HG03139 (cell line): ENCODE measurements around the gene BUB3.
A peak's percentile ranks its signal among the peaks of the same experiment; 100 is the strongest.

Experiments used
- ATAC-seq: cut with Tn5 transposase; IDR thresholded peaks from one replicate; pipeline ENCODE4 v1.9.1; 2021; ENCODE audit not compliant: unreplicated experiment

The BUB3 gene, protein sequence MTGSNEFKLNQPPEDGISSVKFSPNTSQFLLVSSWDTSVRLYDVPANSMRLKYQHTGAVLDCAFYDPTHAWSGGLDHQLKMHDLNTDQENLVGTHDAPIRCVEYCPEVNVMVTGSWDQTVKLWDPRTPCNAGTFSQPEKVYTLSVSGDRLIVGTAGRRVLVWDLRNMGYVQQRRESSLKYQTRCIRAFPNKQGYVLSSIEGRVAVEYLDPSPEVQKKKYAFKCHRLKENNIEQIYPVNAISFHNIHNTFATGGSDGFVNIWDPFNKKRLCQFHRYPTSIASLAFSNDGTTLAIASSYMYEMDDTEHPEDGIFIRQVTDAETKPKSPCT

DNA sequence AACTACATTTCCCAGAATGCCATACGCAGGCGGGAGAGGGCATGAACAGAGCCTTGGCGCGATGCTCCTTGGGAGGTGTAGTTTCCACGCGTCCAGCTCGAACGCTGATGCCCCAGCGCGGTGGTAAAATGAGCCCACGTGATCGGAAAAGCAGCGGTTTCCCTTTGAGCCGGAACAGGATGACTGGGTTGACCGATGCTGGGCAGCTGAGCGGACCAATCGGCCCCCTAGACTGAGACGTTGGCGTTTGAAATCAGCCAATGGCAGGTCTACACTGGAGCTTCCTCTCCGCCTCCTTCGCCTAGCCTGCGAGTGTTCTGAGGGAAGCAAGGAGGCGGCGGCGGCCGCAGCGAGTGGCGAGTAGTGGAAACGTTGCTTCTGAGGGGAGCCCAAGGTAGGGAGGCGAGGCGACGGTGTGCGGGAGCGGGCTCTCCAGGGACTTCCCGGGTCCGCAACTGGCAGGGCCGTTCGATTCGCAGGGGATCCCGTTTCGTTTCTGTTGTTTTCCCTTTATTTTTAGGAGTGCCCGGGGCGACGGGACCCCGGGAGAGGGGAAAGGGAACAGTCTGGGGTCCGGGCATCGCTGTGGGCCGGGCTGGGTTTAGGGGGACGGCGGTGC lies at the start of gene BUB3:
TSS of gene BUB3 (plus strand) at position 311 of the 619 bp plus-strand sequence. CDS start 516 bp downstream, outside the sequence.
- peak; percentile 90 for ATAC-seq

DNA sequence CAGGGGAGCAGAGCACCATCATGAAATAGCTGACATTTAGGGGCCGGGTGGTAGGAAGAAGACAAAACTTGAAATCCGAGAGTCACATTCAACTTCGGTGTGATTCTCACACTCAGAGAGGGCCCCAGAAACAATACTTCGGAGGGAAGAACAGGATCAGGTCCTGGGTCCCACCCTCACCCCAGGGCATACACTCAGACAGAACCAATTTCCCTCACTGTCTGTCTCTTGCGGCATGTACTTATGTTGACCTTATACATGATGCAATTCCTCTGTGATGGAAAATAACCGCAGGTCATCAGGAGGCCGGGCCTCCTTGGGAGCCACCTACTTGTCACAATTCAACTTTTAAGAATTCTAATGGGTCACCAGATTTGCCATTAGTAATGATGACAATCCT lies 44.7 kb upstream of the BUB3 start:
- no peak for ATAC-seq

DNA sequence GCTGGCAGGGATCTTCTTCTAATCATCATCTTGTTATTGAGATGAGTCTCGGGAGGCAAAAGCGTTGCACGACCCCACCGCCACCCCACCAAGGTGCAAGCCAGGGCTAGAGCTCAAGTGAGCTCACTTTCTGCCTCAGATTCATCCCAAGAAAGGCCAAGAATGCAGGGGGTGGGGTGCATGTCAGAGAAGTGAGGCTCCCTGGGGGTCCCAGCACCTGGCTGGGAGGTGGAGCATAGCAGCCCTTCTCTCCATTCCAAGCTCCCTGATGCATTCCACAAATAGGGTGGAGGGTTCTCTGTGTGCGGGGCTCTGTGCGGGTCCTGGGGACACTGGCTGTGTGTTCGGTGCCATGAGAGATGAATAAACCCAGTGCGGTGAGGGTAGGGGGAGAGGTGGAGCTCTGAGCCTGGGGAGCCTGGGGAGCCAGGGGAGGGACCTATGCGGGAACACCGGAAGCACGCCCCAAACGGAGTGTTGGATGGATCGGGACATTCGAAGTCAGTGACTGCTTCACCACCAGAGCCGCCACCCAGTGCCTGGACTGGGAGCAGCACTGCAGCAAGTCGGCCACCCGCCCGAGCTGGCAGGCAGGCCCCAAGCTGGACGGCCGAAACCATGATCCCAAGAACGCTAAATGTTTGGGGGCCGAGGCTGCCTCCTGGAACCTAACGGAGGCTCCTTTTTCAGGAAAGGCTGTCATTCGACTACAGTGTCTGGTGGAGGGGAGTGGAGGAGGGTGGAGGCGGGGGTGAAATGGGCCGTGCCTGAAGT lies 36.4 kb upstream of the BUB3 start:
- no peak for ATAC-seq

DNA sequence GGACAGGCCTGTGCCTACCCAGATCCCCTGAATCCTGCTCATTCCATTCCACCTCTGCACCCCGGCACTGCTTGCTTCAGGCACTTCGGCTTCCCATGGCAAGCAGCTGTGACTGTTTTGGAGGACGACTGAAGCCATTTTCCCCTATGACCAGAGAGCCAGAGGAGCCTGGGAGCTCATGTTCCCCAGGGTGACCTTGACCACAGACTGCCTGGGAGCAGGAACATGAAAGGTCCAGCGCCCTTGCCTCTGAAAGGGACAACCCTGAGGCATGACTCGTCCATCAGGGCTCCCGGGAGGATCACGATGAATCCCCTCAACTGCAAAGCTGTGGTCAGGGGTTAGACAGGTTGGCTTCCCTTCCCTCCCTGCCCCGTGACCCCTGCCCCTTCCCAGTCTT lies 35.1 kb upstream of the BUB3 start:
- ATAC-seq: no peak

DNA sequence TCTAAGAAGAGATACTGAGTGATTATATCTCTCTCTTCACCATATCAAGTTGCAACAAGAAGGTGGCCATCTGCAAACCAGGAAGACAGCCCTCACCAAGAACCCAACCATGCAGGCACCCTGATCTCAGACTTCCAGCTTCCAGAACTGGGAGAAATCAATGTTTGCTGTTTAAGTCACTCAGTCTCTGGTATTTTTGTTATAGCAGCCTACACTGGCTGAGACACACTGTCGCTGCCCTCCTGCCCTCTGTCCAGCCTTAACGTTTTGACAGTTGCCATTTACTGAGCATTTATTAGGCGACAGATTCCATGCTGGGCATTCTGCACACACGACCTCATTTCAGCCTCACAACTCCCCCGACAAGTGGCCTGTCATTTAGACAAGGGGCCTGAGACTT lies 28.0 kb upstream of the BUB3 start:
- no peak for ATAC-seq

DNA sequence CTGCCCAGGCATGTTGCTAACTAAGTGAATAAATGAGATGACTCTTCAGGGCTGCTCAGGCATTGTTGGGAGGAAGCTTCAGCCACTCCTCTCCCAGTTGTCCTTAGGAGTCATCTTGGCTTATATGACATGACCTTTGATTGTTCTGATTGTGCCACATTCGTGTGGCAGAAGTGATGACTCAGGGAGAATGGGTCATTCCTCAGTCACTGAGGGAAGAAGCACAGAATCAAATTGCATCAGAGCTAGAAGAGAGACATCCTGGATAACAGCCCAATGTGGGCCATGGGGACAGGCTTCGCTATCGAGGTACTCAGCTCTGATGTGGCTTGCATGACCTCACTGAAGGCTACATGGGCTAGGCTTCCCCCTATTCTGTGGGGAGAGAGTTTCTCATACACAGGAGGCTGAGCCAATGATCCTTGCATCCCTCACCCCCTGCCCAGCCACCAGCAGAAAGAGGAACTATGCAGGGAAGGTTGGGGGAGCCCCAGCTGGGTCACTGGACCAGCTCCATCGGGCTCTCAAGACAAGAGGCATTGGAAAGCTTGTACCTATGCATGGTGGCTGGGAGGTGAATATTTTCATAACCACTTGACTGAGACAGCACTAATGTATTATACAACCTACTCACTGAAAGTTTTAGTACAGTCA lies 24.5 kb upstream of the BUB3 start:
- no peak for ATAC-seq

DNA sequence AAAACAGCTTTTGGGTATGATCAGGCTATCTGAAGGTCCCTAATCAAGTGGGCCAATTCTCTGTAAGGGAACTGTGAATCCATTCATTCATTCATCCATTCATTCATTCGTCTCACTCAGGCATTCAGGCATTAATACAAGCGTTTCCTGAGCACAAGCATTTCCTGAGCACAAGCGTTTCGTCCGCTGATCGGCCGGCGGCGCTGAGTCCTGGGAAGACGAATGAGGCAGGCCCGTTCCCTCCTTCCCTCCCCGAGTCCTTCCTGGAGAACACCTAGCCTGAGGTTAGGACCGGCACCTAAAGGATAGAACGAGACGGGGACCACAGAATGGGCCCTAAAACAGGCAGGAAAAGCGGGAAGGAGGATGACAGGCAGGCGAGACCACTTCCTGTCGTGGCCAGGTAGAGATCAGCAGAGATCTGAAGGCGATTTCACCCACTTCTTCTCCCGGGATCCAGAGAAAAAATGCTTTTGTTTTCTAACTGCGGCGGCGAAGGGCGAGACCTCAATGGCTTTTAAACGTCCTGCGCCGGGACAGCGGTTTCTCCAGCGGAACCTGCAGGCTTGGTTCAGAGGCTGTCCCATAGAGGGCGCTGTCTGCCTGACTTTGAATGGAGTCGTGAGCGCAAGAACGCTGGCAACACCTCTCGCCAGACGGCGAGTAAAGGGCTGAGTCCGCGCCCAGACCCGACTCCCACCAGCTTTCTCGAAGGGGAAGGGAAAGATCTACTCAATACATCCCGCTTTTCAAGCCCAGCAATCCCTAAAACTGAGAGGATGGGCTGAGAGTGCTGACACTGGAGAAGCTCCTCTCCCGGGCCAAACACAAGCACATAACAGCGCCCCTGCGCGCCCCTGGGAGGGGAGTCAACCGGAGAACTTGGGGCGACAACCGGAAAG lies 21.4 kb upstream of the BUB3 start:
- no peak for ATAC-seq

DNA sequence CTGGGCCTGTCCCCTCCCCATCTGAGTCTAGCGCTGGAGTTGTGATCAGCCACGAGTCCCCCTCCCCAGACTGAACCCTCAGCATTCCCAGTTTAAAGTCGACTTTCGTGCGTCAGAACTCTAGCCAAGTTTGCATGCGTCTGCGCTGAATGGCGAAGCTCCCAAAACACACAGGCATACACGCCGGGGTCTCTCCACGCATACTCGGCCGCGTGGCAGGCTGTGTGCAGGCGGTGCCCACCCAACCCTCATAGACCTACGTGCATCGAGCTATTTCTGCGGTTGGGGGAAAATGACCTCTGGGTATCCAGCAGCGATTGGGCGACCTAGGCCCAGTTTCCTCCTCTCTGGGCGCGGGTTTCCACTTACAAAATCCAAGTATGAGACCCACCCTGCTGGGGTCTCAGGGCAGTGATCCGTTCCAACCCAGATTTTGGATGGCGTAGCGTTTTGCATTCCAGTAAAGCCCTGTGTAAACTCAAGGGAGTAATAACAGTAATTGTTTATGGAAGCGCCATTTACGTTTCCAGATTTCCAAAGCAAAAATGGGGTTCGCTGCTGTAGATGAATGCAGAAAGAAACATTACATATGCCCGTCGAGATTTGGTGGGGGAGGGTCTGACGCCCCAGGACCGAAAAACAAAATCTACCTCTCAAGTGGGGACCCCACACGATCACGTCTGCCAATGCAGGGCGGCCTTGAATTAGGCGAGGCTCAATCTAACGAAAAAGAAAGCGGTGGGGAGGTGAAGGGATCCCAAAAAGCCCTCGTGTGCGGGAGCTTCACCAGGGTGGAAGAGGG lies 20.5 kb upstream of the BUB3 start:
- no peak for ATAC-seq

DNA sequence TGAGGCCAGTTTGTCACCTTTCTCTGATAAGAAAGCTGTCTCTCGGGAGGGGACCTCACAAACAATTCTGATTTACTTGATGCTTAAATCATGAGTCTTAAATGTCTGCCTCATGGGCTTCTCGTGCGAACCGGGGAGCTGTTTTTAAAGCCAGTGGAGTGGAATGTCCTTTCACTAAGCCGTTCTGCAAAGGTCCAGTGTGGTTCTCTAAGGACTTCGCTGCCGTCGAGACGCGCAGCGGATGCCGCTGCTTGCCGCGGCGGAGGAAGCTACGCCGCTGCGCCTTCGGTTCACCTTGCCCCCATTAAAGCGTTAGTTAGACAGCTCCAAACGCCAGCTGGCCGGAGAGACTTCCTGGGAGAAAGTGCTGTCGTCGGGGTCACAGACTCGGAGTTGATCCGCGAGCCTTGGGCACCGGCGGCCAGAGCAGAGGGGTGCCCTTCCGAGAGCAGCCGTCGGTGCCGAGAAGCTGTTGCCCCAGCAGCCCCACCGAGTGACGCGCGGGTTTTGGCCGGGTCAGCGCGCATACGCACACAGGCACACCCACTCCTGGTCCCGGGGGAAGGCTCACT lies 19.8 kb upstream of the BUB3 start:
- no peak for ATAC-seq

DNA sequence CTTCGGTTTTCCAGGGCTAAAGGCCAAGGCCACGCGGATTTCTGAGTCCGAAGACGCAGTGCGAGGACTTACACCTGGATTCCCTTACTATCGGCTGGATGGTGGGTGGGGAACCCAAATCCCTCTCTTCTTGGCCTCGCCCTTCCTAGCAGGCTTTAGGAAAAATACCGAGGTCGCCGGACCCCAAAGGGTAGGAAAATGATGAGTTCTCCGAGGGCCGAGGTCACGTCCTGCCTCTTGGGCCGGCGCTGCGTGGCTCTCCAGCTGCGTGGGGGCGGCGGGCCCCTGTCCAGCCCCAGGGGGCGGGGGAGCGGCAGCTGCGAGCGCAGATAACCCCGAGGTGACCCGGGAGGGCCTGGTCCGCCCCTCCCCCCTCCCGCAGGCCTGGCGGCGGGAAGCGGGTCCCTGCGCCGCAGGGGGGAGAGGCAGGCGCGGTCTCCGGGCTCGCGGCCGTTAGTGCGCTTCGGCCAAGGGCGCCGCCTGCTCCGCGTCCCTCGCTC lies 19.2 kb upstream of the BUB3 start:
- no peak for ATAC-seq

DNA sequence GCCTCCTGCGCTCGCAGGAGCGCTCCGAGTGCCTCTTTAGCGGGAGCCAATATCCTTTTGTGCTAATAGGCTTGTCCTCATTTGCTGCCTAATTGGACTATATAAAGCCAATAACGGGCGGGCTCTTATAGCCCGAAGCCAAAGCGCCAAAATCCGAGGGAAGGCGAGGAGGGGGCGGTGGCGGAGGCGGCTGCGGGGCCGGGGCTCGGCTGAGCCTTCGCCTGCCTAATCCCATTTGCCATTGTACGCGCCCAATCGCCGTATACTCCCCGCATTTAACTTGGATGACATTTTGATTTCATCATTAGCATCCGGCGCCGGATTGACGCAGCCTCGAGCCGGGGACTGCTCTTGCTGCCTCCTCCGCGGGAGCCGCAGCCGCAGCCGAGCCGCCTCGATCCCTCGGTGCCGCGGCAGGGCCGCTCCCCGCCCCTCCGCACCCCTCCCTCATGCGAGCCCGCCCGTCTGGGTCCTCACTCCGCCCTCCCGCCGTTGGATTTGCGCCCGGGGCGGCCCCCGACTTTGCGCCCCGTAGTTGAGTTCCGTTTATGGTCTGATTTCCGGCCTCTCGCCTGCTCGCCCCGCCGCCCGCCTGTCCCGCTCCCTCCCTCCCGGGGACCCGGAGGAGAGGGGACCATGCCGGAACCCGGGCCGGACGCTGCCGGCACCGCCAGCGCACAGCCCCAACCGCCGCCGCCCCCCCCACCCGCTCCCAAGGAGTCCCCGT lies 18.6 kb upstream of the BUB3 start, which contains the start of gene HMX3:
TSS of gene HMX3 (plus strand) at position 556 of the 727 bp plus-strand sequence. CDS start at position 637, 81 bp downstream.
- ATAC-seq: no peak

DNA sequence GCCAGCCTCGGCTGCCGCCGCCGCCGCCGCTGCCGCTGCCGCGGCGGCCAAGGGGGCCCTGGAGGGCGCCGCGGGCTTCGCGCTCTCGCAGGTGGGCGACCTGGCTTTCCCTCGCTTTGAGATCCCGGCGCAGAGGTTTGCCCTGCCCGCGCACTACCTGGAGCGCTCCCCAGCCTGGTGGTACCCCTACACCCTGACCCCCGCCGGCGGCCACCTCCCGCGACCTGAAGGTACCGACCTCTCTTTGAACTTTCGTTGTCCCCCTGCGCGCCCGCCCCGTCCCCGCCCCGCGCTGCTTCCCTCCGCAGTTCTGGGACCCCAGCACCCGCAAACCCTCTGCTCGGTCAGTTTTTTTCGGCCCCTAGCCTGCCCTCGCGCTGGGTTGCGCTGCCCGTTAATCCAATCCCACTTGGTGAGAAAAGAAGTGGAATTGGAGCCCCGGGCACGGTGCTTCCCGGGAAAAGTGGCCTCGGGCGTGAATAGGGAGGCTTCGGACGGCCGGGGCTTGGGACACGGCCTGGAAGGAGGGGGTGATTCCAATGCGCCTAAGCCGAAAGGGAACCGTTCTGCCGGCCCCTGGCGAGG lies 17.9 kb upstream of the BUB3 start:
- no peak for ATAC-seq

DNA sequence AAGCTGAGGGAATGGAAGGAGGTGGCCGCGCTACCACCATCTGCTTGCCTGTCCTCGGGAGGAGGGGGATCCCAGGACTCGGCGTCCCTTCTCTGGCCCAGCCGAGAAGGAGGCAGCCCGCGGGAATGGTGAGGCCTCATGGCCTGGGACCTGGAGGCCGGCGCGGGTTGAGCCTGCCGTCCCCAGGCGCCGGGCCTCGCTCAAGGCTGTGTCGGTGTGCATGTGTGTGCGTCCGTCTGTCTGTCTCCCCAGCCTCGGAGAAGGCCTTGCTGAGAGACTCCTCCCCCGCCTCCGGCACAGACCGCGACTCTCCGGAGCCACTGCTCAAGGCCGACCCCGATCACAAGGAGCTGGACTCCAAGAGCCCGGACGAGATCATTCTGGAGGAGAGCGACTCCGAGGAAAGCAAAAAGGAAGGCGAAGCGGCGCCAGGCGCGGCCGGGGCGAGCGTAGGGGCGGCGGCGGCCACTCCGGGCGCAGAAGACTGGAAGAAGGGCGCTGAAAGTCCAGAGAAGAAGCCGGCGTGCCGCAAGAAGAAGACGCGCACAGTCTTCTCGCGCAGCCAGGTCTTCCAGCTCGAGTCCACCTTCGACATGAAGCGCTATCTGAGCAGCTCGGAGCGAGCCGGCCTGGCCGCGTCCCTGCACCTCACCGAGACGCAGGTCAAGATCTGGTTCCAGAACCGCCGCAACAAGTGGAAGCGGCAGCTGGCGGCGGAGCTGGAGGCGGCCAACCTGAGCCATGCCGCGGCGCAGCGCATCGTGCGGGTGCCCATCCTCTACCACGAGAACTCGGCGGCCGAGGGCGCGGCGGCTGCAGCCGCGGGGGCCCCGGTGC lies 17.2 kb upstream of the BUB3 start:
- no peak for ATAC-seq

DNA sequence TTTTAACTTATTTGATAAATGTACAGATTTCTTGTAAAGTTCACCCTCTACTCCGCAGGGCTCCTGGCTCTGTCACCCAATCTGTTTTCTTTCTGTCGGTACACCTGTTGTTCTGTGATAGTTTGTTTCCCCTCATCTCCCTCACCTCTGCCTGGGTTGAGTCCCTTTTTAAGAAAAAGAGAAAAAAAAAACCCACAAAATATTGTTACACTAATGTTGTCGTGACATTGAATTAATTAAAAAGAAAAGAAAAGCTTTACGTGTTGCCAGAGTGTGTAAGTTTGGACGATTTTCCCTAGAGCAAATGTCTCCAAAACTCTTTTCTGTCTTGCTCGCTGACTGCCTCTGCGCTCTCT lies 15.1 kb upstream of the BUB3 start:
- ATAC-seq: no peak

DNA sequence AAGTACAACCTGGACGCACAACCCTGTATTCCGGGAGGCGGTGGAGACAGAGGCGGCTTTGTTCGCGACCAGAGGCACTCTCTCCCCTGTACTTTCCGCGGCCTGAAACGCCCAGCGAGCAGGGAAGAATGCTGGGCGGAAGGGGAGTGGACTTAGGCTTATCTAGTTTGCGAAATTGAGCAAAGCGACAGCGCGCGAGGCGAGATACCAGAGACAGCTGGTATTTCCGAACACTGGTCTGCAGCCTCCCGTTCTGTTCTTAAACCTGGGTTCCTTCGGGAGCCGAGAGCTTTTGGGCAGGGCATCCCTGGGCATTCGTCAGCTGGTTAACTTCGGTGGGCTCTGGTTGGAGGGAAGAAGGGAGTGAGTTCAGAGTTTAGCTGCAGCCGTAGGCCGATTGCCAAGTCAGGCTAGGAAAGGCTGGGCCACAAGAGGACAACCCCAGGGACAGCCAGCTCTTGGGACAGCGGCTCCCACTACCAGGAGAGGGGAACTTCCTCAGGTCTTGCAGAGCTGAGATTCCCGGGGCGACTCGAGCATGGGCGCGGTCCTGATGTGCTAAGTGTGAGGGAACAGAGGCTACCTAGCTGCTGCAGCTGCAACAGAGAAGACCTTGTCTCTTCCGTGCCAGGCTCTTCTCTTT lies 14.6 kb upstream of the BUB3 start:
- ATAC-seq: no peak

DNA sequence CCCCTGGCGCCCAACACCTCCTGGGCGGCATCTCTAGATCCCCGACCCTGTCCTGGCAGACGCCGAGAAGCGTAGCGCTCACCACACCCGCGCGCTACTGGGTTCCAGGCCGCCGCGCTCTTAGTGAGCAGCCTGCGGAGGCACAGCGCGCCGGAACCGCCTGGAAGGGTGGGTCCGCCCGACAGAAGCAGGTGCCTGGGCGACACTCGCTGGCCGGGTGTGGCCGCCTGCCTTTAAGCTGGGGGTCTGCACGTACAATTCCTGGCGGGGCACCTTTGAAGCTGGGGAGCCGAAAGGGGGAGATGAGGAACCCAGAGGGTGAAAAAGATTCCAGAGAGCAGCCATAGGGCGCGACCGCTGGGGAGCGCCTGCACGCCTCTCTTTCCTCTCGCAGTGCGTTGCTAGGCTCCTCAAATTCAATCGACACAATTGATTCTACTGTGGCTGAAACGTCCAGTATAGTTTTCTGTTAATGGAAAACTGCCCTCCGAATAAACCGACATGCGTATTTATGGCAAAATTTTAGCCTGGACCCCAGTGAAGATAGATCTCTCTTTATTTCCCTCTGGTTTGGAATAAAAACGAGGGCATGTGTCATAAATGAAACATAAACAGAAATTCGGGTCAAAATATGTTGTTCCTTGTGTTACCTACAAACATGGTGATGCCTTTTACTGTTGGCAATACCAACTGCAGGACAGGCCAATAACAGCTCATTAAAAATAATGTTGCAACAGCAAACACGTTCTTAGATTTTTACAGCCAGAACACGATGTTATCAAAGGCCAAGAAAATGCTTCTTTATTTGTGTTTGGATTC lies 13.8 kb upstream of the BUB3 start:
- ATAC-seq: no peak
